Measurements from ENCODE around the gene CDH5.
A peak's percentile ranks its signal among the peaks of the same experiment; 100 is the strongest.

The CDH5 gene

DNA sequence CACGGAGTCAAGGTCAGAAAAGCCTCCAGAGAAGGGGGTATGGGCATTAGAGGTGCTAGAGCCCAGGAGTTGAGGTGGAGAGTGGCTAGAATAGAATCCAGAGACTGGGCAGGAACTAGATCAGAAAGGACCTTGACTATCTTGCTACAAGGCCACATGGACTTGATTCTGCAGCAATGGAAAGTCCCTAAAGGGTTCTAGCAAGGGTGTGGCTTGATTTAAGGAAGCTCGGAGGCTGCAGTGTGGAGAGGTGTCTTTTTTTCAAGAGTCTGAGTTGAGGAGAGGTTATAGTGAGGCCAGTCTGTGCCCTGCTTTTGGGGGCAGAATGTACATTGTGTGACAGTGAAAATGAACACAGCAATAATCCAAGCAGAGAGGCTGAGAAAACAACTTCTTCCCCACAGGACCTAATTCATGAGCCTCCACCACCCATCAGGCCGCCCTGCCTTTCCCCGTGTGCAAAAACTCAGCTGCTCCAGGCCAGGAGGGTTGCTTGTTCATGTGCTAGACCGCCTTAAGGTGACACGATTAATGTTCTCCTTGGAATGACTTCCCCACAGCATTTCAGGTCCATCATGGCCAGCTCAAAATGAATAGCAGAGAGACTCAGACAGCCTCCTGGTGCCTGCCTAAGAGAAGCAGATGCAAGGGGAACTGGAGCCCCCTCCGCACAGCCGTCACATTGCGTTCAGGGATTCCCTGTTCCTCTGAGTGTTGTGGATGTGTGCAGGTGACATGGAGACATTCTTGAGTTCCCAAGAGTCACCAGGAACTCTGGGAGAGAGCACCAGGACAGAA, 51.9 kb downstream of the CDH5 start:
- H3K4me3 ChIP-seq (ENCODE audit: low read length), result no peak overlapping the region
- no peak for DNase-seq (ENCODE audit: low read depth)
- TF ChIP-seq, protein P1, sequence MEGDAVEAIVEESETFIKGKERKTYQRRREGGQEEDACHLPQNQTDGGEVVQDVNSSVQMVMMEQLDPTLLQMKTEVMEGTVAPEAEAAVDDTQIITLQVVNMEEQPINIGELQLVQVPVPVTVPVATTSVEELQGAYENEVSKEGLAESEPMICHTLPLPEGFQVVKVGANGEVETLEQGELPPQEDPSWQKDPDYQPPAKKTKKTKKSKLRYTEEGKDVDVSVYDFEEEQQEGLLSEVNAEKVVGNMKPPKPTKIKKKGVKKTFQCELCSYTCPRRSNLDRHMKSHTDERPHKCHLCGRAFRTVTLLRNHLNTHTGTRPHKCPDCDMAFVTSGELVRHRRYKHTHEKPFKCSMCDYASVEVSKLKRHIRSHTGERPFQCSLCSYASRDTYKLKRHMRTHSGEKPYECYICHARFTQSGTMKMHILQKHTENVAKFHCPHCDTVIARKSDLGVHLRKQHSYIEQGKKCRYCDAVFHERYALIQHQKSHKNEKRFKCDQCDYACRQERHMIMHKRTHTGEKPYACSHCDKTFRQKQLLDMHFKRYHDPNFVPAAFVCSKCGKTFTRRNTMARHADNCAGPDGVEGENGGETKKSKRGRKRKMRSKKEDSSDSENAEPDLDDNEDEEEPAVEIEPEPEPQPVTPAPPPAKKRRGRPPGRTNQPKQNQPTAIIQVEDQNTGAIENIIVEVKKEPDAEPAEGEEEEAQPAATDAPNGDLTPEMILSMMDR (IDR thresholded peaks at IDR 0.05; ENCODE audit: insufficient read depth, low read depth, low read length, missing control alignments), result no peak

DNA sequence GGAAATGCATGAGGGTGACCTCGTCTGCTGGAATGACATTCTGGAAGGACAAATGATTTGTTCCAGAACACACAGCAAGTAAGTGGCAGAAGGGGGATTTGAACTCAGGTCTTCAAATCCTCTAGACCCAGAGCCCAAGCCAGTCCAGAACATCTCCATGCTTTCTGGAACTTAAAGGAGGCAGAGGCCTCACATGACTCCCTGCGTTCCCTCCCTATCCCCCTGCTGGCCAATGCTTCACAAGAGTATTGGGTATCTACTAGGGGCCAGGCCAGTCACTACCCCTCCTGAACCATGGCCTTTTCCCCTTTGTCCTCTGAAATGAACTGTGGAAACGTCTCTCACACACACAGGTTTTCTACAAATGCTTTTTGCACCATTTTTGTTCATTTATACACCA, 53.0 kb downstream of the CDH5 start:
- no peak for DNase-seq (ENCODE audit: low read depth)
- H3K4me3 ChIP-seq (ENCODE audit: low read length), result no peak overlapping the region
- TF ChIP-seq, protein P1 (IDR thresholded peaks at IDR 0.05; ENCODE audit: insufficient read depth, low read depth, low read length, missing control alignments), result no peak

DNA sequence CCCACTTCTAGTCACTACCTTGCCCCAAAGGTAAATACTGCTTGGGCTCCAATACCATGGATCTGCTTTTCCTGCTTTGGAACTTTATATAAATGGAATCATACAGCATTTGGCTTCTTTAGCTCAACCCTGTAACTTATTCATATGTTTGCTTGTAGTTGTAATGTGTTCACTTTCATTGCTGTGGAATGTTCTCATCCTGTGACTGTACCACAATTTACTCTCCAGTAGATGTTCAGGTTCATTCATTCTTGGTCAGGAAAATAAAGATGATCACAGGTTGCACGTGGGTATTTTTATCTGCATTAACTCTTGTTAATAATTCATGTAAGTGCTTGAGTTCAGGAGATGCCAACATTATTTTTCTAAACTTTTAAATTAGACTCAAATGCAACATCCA, 53.9 kb downstream of the CDH5 start:
- peak; percentile 32 for DNase-seq (ENCODE audit: low read depth)
- no peak overlapping the region for H3K4me3 ChIP-seq (ENCODE audit: low read length)
- TF ChIP-seq, protein P1 (IDR thresholded peaks at IDR 0.05; ENCODE audit: insufficient read depth, low read depth, low read length, missing control alignments), result no peak

GRCh38 chr16:66421891-66422290, 55.4 kb downstream of the CDH5 start:
- TF ChIP-seq, protein P1 (IDR thresholded peaks at IDR 0.05; ENCODE audit: insufficient read depth, low read depth, low read length, missing control alignments), result no peak
- no peak overlapping the region for H3K4me3 ChIP-seq (ENCODE audit: low read length)
- no peak for DNase-seq (ENCODE audit: low read depth)

DNA sequence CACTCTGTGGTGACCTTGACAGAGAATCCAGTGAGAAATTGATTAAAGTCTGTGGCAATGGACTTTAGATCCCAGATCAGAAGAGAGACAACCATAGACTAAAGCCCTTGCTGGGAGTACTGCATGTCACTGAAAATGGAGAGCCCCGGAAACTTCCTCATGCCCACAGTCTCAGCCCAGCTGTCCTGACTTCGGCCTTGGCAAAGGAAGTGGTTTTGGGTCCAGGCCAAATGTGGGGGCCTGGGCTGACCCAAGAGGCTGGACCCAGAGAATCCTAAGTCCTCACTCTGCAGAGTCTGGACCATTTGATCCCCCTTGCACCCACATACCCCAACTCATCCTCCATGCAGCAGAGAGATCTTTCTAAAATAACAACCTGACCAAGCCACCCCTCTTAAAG, 55.9 kb downstream of the CDH5 start:
- TF ChIP-seq, protein P1 (IDR thresholded peaks at IDR 0.05; ENCODE audit: insufficient read depth, low read depth, low read length, missing control alignments), result no peak
- DNase-seq (ENCODE audit: low read depth), result no peak
- no peak overlapping the region for H3K4me3 ChIP-seq (ENCODE audit: low read length)

GRCh38 chr16:66423177-66423576, 56.7 kb downstream of the CDH5 start:
- TF ChIP-seq, protein P1 (IDR thresholded peaks at IDR 0.05; ENCODE audit: insufficient read depth, low read depth, low read length, missing control alignments), result no peak
- DNase-seq (ENCODE audit: low read depth), result no peak
- H3K4me3 ChIP-seq (ENCODE audit: low read length), result no peak overlapping the region

GRCh38 chr16:66425651-66426050, 59.2 kb downstream of the CDH5 start:
- DNase-seq (ENCODE audit: low read depth), result no peak
- H3K4me3 ChIP-seq (ENCODE audit: low read length), result no peak overlapping the region
- TF ChIP-seq, protein P1 (IDR thresholded peaks at IDR 0.05; ENCODE audit: insufficient read depth, low read depth, low read length, missing control alignments), result no peak

Measured in epithelial cell of esophagus (primary cell).